ENCODE data around the gene PROSER3.

The PROSER3 gene

DNA sequence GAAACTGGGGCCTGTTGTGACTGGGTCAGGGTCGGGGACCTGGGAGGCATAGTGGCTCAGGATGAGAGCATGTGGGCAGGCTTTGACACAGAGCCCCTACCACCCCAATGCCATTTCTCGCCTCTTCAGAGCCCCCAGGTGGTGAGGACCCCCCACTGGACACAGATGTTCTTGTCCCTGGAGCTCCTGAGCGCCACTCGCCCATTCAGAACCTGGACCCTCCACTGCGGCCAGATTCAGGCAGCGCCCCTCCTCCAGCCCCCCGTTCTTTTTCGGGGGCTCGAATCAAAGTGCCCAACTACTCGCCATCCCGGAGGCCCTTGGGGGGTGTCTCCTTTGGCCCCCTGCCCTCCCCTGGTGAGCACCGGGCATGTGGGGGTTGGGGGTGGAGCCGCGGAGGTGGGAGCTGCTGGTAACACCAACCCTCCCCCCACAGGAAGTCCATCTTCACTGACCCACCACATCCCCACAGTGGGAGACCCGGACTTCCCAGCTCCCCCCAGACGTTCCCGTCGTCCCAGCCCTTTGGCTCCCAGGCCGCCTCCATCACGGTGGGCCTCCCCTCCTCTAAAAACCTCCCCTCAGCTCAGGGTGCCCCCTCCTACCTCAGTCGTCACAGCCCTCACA lies 26.1 kb upstream of the PROSER3 start:
- peaks cover 1% of the 10 kb centered on the region for H3K4me1 ChIP-seq (ENCODE audit: low read depth, poor library complexity, severe bottlenecking)
- H3K27me3 ChIP-seq (ENCODE audit: insufficient read depth, low read depth): no peaks in the 10 kb centered on the region
- H3K9ac ChIP-seq: no peak overlapping the region
- no peak for TF ChIP-seq CTCF (conservative IDR thresholded peaks at IDR 0.05; ENCODE audit: low read depth, low read length)
- no peak overlapping the region for H3K27ac ChIP-seq
- no peak overlapping the region for H3K4me3 ChIP-seq (IDR thresholded peaks at IDR 0.05; ENCODE audit: insufficient read depth, low read depth, low read length)
- no peak overlapping the region for H2AFZ ChIP-seq (ENCODE audit: low read depth)
- 0 out of 2 replicates have a peak, but pooled peaks cover 5% of the 10 kb centered on the region for H3K36me3 ChIP-seq (ENCODE audit: insufficient read depth)
- H3K79me2 ChIP-seq (ENCODE audit: insufficient read depth, low read depth): no peaks in the 10 kb centered on the region
- H3K4me2 ChIP-seq: no peak overlapping the region
- H4K20me1 ChIP-seq (ENCODE audit: insufficient read depth): no peaks in the 10 kb centered on the region

- no peak overlapping the region for H3K4me3 ChIP-seq (IDR thresholded peaks at IDR 0.05; ENCODE audit: insufficient read depth, low read depth, low read length)
- H3K27ac ChIP-seq: no peak overlapping the region
Measured at GRCh38 chr19:35732540-35733179, 25.3 kb upstream of the PROSER3 start.

DNA sequence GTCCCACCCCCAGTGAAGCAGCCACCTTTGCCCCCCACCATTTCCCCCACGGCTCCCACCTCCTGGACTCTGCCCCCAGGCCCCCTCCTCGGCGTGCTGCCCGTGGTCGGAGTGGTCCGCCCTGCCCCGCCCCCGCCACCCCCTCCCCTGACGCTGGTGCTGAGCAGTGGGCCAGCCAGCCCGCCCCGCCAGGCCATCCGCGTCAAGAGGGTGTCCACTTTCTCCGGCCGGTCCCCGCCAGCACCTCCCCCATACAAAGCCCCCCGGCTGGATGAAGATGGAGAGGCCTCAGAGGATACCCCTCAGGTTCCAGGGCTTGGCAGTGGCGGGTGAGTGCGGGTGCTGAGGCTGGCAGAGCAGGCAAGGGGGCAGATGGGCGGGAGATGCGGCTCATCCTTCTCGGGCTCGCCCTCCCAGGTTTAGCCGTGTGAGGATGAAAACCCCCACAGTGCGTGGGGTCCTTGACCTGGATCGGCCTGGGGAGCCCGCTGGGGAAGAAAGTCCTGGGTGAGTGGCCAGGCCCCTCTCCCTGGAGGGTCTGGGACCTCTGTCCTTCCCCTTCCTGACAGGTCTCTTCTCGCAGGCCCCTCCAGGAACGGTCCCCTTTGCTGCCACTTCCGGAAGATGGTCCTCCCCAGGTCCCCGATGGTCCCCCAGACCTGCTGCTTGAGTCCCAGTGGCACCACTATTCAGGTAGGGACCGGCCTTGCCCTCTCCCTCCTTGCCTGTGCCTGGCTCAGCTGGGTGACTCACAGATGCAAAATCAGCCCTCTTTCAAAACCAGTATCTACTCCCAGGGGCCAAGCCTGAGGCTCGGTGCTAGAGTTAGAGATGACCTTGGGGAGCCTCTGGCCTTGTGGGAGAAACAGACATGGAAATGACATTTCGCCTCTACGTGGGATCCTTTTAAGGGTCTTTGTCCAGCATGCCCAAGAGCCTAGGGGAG lies 24.5 kb upstream of the PROSER3 start:
- Histone ChIP-seq H3K9ac (no peak overlapping the region), H3K79me2 (ENCODE audit: insufficient read depth, low read depth) (no peaks in the 10 kb centered on the region), H3K4me3 (IDR thresholded peaks at IDR 0.05; ENCODE audit: insufficient read depth, low read depth, low read length) (no peak overlapping the region), H4K20me1 (ENCODE audit: insufficient read depth) (no peaks in the 10 kb centered on the region), H3K4me1 (ENCODE audit: low read depth, poor library complexity, severe bottlenecking) (peaks cover 5% of the 10 kb centered on the region), H3K36me3 (ENCODE audit: insufficient read depth) (0 out of 2 replicates have a peak, but pooled peaks cover 5% of the 10 kb centered on the region), H3K27ac (no peak overlapping the region), H3K4me2 (no peak overlapping the region), H2AFZ (ENCODE audit: low read depth) (no peak overlapping the region), H3K27me3 (ENCODE audit: insufficient read depth, low read depth) (no peaks in the 10 kb centered on the region)
- no peak for TF ChIP-seq CTCF (conservative IDR thresholded peaks at IDR 0.05; ENCODE audit: low read depth, low read length)

More at GRCh38 chr19:35732540-35733179, 25.3 kb upstream of the PROSER3 start:
- no peak for TF ChIP-seq CTCF (conservative IDR thresholded peaks at IDR 0.05; ENCODE audit: low read depth, low read length)
- Histone ChIP-seq H3K4me2 (no peak overlapping the region), H3K36me3 (ENCODE audit: insufficient read depth) (0 out of 2 replicates have a peak, but pooled peaks cover 5% of the 10 kb centered on the region), H3K4me1 (ENCODE audit: low read depth, poor library complexity, severe bottlenecking) (peaks cover 5% of the 10 kb centered on the region), H3K9ac (no peak overlapping the region), H3K79me2 (ENCODE audit: insufficient read depth, low read depth) (no peaks in the 10 kb centered on the region), H3K27me3 (ENCODE audit: insufficient read depth, low read depth) (no peaks in the 10 kb centered on the region), H4K20me1 (ENCODE audit: insufficient read depth) (no peaks in the 10 kb centered on the region), H2AFZ (ENCODE audit: low read depth) (no peak overlapping the region)

GRCh38 chr19:35734273-35734672 lies 23.7 kb upstream of the PROSER3 start:
- Histone ChIP-seq H2AFZ (ENCODE audit: low read depth) (no peak overlapping the region), H3K4me3 (IDR thresholded peaks at IDR 0.05; ENCODE audit: insufficient read depth, low read depth, low read length) (no peak overlapping the region), H3K4me2 (no peak overlapping the region), H4K20me1 (ENCODE audit: insufficient read depth) (no peaks in the 10 kb centered on the region), H3K9ac (no peak overlapping the region), H3K36me3 (ENCODE audit: insufficient read depth) (0 out of 2 replicates have a peak, but pooled peaks cover 5% of the 10 kb centered on the region), H3K27ac (no peak overlapping the region), H3K4me1 (ENCODE audit: low read depth, poor library complexity, severe bottlenecking) (peaks cover 5% of the 10 kb centered on the region), H3K27me3 (ENCODE audit: insufficient read depth, low read depth) (no peaks in the 10 kb centered on the region), H3K79me2 (ENCODE audit: insufficient read depth, low read depth) (no peaks in the 10 kb centered on the region)
- no peak for TF ChIP-seq CTCF (conservative IDR thresholded peaks at IDR 0.05; ENCODE audit: low read depth, low read length)

Measured in KMS-11 (cell line).